Eye (tissue), 1 donor: ENCODE data around the gene GLB1L3.
A peak's percentile ranks its signal among the peaks of the same experiment; 100 is the strongest.

Experiments
- DNase-seq: peaks from one replicate; pipeline ENCODE4 v3.0.0-alpha.2; 2015

The GLB1L3 gene

DNA sequence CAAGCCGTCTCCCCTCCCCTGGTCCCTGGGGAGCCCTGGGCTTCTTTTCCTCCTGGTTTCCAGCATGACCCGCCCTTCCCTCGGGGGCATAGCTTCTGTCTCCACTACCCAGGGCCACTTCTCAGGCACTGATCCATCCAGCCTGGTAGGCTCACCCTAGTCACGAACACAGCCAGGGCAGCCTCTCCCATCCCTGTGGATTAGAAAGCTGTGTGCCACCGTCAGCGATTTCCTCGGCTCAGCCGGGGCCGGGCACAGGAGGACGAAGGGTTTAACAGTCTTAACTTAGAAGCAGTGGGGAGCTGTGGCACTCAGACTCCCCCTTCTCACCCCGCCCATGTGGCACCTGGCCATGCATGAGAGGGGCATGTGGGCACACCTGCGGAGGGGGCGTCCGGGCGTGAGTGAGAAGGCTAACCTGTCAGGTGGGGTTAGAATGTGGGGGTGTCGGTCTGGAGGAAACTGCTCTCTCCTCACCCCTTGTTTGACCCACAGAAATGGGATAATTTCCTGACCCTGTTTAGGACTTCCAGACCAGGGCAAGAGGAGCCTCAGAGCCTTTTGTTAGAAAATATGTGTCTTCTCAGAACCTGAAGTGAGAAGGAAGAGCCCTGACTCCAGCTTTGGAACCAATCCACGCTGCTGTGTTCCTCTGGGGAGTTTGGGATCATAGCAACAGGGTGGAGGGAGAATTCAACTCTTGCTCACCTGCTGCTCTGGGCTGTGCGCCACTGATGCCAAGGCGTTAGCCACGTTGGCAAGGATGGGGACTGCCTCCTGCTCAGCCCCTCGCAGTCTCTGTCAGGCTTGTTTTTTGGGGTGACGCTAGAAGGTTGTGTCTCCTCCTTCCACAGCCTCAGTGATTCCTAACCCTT lies 70.2 kb downstream of the GLB1L3 start:
- DNase-seq, result no peak

DNA sequence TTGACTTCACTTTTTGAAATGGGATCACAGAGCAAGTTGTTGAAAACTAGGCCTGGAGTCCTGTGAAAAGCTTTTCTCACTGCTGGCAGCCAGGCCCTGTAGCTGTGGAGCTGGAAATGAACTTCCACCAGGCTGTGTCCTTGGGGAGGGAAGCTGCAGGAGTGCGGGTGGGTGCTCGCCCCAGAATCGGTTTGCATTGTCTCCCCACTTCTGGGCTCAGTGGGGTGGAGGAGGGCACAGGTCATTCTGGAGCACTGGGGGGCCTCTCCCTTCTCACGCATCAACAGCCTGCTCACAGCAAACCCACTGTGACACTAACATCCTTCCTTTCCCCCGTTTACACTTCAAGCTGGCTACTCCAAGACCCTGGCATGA lies 70.8 kb downstream of the GLB1L3 start:
- no peak for DNase-seq

DNA sequence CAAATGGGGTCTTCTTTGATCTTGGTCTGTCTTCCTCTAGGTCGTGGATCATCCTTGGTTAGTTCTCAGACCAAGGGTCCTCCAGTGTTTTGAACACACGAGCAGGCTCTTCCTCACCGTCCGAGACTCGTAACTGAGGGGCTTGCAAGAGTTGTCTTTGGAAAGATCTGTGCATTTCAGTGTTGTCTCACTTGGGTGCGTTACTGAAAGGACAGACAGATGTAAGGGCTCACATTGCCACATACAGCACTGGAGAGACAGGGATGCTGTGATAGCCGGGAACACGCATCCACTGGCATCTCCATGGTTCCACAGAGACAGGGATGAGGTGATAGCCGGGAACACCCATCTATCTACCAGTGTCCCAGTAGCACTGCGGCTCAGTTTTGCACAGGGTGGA lies 71.3 kb downstream of the GLB1L3 start:
- DNase-seq, result no peak

DNA sequence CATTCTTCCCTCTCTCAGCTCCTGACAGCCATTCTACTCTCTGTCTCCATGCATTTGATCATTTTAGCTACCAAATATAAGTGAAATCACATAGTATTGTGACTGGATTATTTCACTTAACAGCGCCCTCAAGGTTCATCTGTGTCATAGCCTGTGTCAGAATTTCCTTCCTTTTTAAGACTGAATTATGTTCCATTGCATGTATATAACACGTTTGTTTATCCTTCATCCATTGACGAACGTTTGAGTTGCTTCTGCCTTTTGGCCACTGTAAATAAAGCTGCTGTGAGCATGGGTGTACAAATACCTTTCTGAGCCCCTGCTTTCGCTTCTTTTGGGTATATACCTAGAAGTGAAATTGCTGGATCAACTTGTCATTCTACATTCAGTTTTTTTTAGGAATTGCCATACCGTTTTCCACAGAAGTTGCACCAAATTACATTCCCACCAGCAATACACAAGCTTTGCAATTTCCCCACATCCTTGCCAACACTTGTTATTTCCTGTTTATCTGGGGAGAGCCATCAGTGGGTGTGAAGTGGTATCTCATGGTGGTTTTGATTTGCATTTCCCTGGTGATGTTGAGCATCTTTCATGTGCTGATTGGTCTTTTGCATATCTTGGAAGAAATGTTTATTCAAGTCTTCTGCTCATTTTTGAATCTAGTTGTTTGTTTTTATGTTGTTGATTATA lies 73.1 kb downstream of the GLB1L3 start:
- no peak for DNase-seq

DNA sequence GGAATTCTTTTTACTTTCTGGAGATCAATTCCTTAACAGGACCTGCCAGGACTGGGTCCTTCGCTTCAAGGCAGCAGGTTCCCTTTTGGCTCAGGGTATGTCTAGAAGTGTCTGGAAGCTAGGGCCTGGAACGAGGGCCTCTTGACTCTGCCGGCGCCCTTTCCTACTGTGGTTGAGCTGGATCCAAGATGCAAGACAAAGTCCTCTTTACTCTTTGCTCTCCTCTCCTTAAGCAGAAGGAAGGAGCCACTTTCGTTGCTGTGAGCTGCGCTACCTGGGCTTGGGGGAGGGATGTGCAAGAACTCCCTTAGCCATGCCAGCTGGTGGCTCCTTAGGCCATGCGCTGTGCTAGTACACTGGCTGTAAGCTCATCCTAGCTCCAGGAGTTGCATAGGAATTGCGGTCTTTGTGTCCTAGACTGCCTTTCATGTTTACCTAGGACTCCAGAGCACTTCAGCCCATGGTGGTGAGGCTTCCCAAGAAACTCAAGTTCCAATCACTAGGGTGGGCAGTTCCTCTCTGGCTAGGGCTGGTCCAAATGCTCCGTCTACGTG lies 73.7 kb downstream of the GLB1L3 start:
- no peak for DNase-seq

DNA sequence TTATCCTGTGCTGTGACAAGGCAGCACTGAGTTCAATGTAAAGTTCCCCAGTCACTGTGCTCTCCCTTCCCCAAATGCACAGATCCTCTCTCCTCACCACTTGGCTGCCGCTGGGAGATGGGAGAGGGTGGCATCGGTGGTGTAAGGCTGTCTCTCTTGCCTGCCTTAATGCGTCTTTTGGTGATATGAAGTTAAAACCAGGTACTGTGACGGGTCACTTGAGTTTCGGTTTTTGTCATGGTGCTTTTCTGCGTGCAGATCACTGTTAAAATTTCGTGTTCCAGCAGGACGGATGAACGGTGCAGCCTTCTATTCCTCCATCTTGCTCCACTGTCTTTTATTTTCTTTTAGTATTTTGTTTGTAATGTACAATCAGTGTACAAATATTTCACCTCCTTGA lies 74.2 kb downstream of the GLB1L3 start:
- no peak for DNase-seq

DNA sequence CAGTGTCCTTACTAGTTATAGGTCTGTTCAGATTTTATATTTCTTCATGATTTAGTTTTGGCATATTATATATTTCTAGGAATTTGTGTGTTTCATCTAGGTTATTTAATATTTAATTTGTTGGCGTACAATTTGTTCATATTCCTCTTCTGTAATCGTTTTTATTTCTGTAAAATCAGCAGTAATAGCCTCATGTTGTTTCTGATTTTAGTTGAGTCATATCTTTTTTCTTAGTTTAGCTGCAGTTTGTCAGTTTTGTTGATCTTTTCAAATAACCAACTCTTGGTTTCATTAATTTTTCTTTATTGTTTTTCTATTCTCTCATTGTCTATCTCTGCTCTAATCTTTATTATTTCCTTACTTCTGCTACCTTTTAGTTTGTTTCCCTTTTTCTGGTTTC lies 75.9 kb downstream of the GLB1L3 start:
- DNase-seq, result no peak

DNA sequence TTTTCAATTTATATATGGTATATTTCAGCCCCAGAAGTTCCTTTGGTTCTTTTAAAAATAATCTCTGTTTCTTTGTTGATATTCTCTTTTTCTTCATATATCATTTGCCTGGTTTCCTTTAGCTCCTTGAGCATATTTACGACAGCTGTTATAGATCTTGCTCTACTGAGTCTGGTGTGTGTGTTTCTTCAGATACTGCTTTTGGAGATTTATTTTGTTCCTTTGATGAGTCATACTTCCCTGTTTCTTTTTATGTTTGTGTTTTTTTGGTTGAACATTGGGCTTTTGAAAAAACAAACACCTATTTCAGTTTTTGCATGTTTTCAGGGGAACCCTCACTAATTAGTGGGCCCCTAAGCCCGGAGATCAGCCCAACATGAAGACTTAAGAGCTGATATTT lies 79.0 kb downstream of the GLB1L3 start:
- DNase-seq, result no peak

DNA sequence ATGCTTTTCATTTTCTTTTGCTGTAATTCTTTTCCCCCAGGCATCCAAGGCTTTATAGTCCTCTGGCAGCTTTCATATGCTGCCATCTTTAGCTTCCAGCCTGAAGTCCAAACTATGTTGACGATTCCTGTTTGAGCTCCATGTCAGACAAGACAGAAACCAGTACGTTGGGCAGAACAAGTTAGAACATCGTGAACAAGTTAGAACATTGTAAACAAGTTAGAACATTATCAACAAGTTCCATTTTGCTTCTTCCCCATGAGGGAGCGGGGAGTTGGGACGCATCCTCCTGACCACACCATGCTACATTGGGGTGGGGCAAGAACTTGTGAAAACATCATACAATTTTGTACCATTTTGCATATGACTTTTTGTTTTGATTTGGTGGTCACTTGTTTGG lies 79.5 kb downstream of the GLB1L3 start:
- no peak for DNase-seq

DNA sequence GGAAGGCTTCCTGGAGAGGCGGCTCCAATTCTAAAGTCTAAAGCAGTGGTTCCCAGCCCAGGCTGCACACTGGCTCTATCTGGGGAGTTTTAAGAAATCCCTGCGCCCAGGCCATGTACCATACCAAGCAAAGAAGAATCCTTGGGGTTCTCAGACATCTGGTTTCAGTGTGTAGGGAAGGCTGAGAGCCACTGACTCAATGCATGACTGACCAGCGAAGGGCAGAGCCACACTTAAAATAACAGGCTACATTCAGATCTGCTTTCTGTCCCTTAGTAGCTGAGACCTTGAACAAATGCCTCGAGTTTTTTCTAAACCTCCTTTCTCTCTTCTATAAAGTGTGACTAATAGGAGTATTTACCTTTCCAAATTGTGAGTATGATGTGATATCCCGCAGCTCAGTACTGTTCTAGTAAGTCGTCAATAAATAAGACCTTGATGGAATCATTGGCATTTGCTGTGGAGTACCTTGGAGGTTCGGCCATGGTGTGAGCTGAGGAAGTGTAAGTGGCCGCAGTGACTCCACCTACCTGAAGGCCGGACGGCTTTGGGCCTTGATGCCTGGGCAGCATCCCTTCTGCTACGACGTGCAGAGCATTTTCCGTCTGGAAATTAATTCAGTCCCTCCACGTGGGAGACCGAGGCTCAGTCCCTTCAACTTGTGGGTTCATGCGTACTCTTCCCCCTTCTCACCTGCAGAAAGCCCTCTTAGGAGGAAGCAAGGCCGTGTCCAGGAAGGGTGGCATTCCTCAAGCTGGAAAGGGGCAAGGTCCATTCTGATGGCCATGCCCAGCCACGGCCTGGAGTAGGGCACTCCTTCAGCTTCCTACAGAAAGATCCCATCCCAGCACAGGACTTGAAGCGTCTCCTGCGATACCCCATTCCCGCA lies 80.7 kb downstream of the GLB1L3 start:
- no peak for DNase-seq

DNA sequence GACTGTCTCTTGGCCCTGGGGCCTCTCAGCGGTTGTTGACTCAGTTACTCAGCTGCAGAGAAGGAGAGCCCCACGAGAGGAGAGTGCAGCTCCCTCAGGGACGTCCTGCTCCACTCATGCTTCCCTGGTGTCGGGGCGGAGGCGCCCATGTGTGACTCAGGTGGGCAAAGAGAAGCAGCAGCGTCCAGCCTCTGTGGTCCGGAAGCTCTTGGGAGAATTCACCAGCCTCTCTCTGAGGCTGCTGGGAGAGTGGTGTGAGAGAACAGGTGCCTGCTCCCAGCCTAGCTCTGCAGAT lies 81.3 kb downstream of the GLB1L3 start:
- DNase-seq, result no peak

DNA sequence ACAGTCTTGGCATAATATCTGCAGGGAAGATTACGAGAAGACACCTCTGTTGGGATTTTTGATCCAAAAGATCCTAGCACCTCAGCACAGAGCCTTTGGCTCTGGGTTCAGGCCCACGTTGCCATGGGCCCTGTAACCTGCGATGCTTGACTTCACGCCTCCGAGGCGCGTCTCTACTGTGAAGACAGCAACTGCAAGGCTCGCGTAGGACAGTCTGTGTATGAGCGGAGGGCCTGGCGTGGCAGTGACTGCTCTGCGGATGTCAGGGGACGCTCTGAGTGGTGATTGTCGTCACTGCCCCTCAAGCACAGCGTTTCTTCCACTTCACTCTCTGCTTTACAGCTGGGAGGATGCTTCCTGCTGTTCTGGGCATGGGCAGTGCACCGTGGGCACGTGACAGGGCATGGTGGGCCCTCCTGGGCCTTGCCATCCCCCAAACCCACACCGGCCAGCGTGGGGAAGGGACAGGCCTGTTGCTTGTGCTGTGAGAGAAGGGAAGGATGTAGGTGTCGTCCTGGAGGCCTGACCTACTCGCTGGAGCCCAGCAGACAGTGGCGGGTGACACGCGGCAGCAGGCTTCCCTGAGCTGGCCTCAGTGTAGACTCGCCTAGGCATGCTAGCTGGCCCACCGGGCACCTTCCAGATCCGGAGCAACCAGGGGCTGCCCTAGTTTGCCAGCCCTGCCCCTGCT lies 82.1 kb downstream of the GLB1L3 start:
- DNase-seq, result no peak

DNA sequence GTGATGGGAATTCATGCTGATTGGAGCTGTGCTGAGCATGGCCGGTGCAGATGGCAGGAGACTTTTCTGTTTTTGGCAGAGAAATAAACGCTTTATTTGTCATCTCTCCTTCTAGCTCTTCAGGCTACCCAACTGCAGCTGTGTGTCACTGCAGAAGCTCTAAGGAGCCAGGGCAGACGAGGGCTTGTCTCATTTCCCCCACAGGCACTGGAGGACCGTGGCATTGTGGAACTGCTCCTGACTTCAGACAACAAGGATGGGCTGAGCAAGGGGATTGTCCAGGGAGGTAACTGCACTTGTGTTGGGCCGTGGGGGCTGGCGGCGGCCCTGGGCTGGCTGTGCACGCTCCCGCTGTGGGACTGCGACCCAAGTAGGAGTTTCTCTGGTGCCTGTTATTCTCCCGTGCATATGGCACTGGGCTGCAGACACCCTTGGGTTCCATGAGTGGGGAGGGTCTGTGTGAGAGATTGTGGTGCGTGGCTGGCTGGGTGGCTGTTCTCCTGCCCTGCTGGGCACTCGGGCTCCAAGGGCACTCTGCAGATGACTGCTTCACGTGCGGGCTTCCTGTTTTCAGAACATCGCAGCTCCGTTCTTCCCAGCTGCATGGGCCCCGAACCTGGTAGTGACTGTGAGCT lies 82.8 kb downstream of the GLB1L3 start:
- no peak for DNase-seq

DNA sequence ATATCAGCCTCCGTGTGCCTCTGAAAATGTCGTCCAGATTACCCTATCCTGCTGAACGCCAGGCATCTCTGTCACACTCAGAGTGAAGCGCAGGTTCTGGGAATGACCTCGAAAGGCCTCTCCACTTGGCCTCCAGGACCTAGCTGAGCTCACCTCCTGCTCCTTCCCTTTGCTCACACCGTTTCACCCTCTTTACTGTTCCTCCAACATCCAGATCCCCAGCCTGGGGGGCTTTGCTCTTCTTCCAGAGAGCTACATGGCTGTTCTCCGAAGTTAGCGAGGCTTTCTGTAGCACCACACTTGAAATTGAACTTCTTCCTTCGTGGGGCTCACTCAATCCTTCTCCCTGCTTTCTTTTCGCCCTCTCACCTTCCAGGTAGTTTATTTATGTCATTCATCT lies 83.5 kb downstream of the GLB1L3 start:
- no peak for DNase-seq

DNA sequence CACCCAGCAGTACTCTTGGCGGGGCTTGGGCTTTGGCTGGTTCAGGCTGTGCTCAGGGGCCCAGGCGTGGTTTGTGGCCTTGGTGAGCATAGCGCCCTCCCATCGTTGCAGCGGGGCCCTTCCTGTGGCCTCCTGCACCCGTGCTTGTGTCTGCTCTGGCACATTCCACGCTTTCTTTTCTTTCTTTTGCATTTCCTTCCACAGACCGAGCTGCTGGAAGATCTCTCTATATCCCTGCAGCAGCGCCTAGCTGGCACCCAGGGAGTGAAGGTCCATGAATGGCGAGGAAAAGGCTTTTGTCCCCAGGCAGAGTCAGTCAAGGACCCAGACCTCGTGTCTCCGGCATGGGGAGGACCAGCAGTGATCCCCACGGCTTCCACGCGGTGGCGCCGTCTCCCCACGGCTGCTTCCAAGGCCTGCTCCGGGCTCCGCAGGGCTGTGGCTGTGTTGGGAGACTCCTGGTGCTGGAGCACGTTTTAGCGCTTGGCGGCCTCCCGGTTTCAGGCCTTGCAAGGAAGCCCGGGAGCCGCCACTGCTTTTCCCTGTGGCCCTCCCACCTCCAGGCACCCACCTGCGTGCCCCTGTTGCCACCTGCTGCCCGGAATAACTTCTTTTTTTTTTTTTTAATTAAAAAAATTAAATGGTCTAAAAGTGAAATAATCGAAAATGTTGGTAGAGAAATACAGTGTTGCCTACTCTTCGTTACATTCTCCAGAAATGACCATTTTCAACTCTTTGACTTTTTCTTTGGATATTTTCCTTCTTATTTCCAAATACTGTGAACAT lies 84.1 kb downstream of the GLB1L3 start:
- peak; percentile 93 for DNase-seq

DNA sequence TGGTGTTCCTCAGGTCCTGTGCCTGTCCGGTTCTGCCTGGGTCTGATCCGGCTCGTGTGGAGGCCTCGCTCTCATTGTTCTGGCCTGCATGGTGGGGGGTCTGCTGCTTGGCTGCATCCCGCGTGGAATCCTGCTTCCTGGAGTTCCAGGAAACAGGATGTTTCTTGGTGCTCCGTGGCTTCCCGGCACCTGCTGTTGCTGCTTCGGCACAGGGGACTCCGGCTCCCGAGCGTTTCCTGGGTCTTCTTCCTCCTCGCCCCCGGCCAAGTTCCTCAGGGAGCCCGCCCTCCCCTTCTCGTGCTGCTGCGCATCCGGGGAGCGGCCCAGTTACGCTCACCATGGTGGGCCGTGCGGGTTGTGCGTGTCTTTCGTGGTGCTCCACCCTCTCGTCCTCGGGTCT lies 85.5 kb downstream of the GLB1L3 start:
- no peak for DNase-seq

DNA sequence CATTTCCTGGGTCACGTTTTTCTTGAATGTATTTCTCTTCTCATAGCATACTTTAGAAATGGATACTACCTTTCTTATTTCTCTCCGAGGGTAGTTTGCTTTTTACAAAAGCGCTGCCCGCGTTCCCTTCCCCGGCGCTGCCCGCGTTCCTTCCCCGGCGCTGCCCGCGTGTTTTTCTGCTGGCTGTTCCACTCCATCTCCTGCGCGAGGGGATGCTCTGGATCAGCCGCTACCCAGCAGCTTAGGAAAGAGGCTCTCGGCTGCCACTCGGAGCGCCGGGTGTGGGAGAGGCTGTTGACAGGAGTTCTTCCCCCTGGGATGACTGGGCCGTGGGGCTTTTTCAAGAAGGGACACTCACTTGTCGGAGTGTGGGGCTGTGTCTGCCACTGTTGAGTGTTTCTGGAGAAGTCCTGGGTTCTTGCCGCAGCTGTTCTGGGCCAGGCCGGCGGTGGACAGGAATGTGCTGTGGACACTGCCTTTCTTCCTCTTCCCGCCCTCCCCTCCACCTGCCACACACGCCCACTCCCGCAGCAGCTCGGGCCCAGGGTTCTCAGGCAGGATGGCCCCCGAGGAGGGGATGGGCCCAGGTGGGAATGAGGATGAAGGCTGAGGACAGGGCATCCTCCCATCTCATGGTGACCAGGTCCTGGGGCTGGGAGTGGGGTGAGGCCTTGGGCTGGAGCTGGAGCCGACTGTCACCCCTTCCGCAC lies 86.2 kb downstream of the GLB1L3 start:
- no peak for DNase-seq

DNA sequence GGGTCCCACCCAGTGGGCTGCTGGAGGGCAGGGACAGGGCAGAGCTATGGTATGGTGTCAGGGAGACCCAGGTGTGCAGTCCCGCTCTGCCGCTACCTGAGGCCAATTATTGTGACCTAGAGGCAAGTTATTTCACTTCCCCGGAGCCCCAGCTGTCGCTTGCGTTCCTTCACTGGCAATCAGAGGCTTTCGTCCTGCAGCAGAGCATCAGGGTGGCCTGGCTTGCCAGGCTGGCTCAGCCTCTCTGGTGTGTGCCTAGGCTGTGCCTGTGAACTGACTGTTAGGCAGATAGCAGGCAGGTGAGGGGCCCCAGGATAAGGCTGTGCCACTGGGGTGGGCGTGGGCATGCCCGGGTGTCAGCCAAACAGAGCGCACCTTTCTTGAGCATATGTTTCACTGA lies 87.0 kb downstream of the GLB1L3 start:
- no peak for DNase-seq

DNA sequence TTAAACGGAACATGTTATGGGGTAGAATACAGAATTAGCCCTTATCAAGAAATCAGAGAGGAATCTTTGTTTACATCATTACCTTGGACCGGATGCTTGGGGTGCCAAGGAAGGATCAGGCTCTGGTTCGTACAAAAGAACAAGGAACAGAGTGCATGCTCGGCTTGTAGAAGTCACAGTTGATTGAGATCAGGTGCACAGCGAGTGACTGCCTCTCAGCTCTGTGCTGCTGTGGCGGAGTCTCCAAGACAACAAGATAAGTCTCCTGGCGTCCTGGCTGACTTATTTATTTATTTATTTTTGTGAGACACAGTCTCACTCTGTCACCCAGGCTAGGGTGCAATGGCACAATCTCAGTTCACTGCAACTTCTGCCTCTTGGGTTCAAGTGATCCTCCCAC lies 87.4 kb downstream of the GLB1L3 start:
- DNase-seq, result peak; percentile 22

DNA sequence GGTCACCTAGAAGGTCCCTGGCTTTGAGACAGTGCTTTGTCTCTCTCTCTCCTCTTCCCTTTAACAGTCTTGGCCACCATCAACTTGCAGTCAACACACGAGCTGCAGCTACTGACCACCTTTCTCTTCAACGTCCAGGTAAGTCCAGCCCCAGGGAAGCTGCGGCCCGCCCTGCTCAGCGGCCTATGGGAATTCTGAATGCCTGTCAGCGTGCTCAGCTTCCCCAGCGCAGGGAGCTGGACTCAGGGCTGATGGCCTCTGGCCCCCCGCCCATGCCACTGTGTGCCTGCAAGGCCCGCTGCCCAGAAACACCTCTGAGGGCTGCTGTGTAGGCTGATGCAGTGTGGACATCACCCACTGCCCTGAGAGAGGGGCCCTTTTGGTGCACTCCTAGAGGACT lies 88.1 kb downstream of the GLB1L3 start:
- no peak for DNase-seq
